ENCODE measurements around the gene AXIN1.

The AXIN1 gene

GRCh38 chr16:305916-306626 lies 46.5 kb downstream of the AXIN1 start:
- DNase-seq (ENCODE audit: low read depth, low spot score) = no peak

- no peak for DNase-seq (ENCODE audit: low read depth, low spot score)
These were observed 48.6 kb downstream of the AXIN1 start for GRCh38 chr16:303760-304505.

- DNase-seq (ENCODE audit: low read depth, low spot score) = no peak
These were observed 50.6 kb downstream of the AXIN1 start for GRCh38 chr16:301950-302349.

- no peak for DNase-seq (ENCODE audit: low read depth, low spot score)
These were observed 51.3 kb downstream of the AXIN1 start for GRCh38 chr16:301235-301634.

- DNase-seq (ENCODE audit: low read depth, low spot score) = no peak
These were observed 54.7 kb downstream of the AXIN1 start for GRCh38 chr16:297832-298231.

GRCh38 chr16:296806-297510 lies 55.6 kb downstream of the AXIN1 start:
- no peak for DNase-seq (ENCODE audit: low read depth, low spot score)

- no peak for DNase-seq (ENCODE audit: low read depth, low spot score)
These were observed 56.2 kb downstream of the AXIN1 start for GRCh38 chr16:296276-296675.

- DNase-seq (ENCODE audit: low read depth, low spot score) = no peak
These were observed 59.3 kb downstream of the AXIN1 start for GRCh38 chr16:293043-293775.

- DNase-seq (ENCODE audit: low read depth, low spot score) = no peak
These were observed 61.0 kb downstream of the AXIN1 start for GRCh38 chr16:291539-291938.

- no peak for DNase-seq (ENCODE audit: low read depth, low spot score)
These were observed 61.7 kb downstream of the AXIN1 start for GRCh38 chr16:290681-291405.

- no peak for DNase-seq (ENCODE audit: low read depth, low spot score)
These were observed 62.4 kb downstream of the AXIN1 start for GRCh38 chr16:290015-290680.

GRCh38 chr16:289395-289997 lies 63.0 kb downstream of the AXIN1 start:
- DNase-seq (ENCODE audit: low read depth, low spot score) = no peak

GRCh38 chr16:287981-288920 lies 64.3 kb downstream of the AXIN1 start:
- DNase-seq (ENCODE audit: low read depth, low spot score) = no peak

- no peak for DNase-seq (ENCODE audit: low read depth, low spot score)
These were observed 65.2 kb downstream of the AXIN1 start for GRCh38 chr16:287298-287811.

GRCh38 chr16:286491-287297 lies 65.8 kb downstream of the AXIN1 start:
- no peak for DNase-seq (ENCODE audit: low read depth, low spot score)

- DNase-seq (ENCODE audit: low read depth, low spot score) = no peak
These were observed 67.1 kb downstream of the AXIN1 start for GRCh38 chr16:285146-286055.

Data from smooth muscle cell of the brain vasculature (primary cell).